Body of pancreas (tissue), 4 donors: Measurements from ENCODE around the gene WDFY3.

Source experiments
- CTCF ChIP-seq, 7 experiments: fragments of 450-650 bp in 4 of 7; fragments of 200-600 bp in 3 of 7; sonication (generic) in 3 of 7; IDR thresholded peaks; one replicate each; pipeline ENCODE4 v1.5.1; 2016 to 2019; ENCODE audit warnings: antibody characterized with exemption in 7 of 7
- POLR2A ChIP-seq, 3 donors: fragments of 450-650 bp; IDR thresholded peaks; one replicate each; pipeline ENCODE4 v1.6.1; 2016; ENCODE audit warnings: antibody characterized with exemption in 3 of 3, mild to moderate bottlenecking in 2 of 3

- TF ChIP-seq POLR2A (IDR thresholded peaks at IDR 0.05) (no peak), CTCF (IDR thresholded peaks at IDR 0.05) (no peak)
Observed at GRCh38 chr4:84849051-84849640, 117.3 kb downstream of the WDFY3 start.
